NCI-H2196 treated with DMSO at 0.1 percent for 48 hours (cell line): ENCODE measurements around the gene KCTD14.
"Not testable (repeated sequence)": the region's sequence is repeated elsewhere in the genome, so short reads cannot be mapped to it uniquely, and the experiment has no call there.

Experiments used
- DNase-seq: peaks from one replicate; lab custom pipeline; 2025; ENCODE audit not compliant: unreplicated experiment; lab: John Stamatoyannopoulos, UW

The KCTD14 gene

DNA sequence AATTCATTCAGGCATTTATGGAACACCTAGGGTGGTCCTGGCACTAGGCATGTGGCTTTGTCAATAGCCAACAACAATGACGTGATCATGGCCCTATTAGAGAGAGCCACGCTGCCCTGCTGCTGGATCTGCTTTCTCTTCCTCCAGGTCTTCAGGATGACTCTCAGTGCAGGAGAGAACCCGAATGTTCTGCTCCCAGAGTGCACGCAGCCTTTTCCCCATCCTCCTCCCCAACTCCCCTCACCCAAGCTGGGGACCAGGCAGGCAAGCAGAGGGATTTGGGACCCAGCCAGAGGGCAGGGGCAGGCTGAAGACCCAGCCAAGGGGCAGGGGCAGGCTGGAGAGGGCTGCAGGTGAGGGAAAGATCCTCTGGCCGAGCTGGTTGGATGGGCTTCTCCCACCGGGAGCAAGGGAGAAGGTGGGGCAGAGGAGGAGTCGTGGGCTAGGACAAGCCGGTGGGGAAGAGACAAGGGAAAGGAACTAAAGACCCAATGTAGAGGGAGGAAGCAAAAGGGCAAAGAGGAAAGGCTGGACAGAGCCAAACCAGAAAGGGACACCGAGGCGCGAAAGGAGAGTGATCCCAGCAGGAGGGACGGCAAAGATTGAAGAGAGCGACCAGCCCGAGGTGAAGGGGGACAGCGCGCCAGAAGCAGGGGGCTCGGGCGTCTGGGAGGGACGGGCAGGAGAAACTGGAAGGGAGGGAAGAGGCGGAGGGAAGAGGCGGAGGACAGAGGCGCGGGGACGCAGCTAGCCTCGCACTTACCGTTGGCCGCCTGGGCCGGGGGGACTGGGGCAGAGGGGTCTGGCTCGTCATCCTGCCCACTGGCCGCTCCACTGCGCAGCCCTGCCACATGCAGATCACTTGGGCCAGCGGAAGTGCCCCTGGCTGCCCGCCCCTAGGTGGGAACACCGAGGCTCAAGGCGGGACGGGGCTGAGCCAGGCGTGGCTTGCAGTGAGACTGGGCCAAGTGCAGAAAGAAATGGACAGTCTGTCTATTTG lies at the start of gene KCTD14:
TSS of gene KCTD14 (minus strand) at position 880 of the 1,000 bp plus-strand sequence. CDS start at position 853, 27 bp downstream.
- peak; percentile 38 for DNase-seq

GRCh38 chr11:78072455-78072854 lies 49.4 kb upstream of the KCTD14 start:
- DNase-seq = no peak

GRCh38 chr11:78071717-78072116 lies 48.6 kb upstream of the KCTD14 start:
- no peak for DNase-seq

DNA sequence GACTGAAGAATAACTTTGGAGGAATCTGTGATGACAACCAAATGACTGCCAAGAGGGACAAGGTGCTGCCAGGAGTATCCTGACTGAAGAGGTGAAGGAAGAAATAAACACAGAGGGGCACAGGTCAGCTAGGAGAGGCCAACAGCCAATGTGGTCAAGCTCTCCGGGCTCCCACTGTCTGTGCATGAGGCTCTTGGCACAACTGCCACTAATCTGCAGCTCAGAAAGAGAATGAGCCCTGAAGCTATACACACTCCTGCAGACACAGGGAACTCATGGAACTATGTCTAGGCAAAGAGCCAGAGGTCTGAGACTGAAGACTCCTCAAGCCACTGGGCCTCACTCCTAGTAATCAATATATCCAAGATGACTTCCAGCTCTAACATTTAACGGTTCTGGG lies 47.5 kb upstream of the KCTD14 start:
- no peak for DNase-seq

- DNase-seq = no peak
These were observed 46.4 kb upstream of the KCTD14 start for GRCh38 chr11:78069465-78069864.

DNA sequence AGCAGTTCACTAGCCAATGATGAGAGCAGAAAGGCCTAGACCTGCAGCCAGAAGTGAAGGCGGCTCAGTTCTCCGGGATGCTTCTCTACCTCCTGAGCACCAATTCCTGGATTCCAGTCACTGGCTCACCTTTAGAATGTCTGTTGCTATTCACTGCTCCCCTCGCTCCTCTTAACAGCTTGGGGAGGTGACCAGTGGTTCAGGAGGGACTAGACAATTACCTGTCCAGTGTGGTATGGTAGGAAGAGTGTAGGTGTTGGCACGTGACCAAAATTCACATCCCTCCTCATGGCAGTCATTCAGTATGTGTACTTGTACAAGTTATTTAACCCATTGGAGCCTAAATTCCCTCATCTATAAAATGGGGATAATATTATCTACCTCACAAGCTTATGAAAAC lies 44.6 kb upstream of the KCTD14 start:
- no peak for DNase-seq

- no peak for DNase-seq
These were observed 43.4 kb upstream of the KCTD14 start for GRCh38 chr11:78066471-78066870.

DNA sequence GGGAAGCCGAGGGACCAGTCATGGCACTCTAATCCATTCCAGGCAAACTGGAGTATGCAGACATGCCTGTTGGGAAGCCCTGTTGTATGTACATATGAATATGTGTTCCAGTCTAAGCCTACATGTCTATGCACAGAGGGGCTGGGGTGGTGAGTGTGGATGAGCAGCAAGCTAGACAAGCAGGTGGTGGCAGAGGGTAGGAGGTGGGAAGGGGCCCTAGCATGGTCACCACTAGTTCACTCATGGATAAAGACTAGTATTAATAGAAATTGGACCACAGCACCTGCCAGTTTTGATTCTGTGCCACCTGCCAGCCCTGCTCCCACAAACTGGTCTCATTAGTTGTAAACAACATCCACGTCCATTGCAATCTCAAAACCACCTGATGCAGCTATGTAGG lies 42.1 kb upstream of the KCTD14 start:
- DNase-seq = no peak

- no peak for DNase-seq
These were observed 40.5 kb upstream of the KCTD14 start, which contains the start of gene THRSP for GRCh38 chr11:78063440-78064181. Gene THRSP, plus strand, starts transcription at chr11:78063861. Its CDS starts 21 bp downstream, at chr11:78063882.

GRCh38 chr11:78062671-78063070 lies 39.6 kb upstream of the KCTD14 start:
- no peak for DNase-seq

DNA sequence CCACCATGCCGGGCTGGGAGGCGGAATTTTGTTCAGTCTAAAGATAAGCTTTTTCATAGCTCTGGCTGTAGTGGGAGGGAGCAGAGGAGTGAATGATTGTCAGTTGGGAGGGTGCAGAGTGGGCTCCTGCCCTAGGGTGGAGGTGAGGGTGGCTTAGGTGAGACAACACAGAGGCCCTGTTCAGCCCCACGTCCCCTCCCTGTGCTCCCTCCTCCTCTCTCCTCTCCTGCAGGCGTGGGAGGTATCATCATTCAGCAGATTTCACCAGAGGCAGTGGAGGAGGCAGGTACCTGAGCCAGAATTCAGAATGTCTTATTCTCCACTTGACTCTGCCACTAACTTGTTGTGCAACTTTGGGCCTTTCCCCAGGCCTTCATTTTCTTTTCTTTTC lies 38.8 kb upstream of the KCTD14 start:
- DNase-seq = no peak

GRCh38 chr11:78061088-78061920 lies 38.2 kb upstream of the KCTD14 start:
- DNase-seq = no peak

- DNase-seq = no peak
These were observed 37.5 kb upstream of the KCTD14 start for GRCh38 chr11:78060533-78060932.

GRCh38 chr11:78059749-78060328 lies 36.8 kb upstream of the KCTD14 start:
- DNase-seq = not testable (repeated sequence)

DNA sequence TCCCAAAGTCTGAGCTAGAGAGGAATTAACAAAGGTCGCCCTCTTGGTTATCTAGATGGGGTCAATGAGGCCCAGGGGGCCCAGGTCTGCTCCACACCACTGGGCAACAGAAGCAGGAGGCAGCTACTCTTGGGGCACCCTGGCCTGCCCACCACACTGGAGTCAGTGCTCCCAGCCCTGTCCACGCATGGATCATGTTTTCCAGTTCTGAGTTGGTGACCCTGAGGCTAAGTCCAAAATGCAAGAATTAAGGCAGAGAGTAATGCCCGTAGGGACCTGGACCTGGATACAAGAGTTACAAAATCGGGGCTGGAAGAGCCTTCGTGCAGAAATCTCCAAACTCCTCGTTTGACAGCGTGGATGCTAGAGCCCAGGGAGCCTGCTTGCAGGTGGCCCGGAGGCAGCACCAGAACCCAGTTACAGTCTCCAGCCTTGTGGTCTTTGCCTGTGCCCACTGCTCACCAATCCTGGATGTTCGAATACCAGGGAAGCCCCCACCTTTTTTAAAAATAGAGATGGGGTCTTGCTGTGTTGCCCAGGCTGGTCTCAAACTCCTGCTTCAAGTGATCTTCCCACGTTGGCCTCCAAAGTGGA lies 34.5 kb upstream of the KCTD14 start:
- no peak for DNase-seq

GRCh38 chr11:78056093-78056492 lies 33.0 kb upstream of the KCTD14 start:
- DNase-seq = no peak

DNA sequence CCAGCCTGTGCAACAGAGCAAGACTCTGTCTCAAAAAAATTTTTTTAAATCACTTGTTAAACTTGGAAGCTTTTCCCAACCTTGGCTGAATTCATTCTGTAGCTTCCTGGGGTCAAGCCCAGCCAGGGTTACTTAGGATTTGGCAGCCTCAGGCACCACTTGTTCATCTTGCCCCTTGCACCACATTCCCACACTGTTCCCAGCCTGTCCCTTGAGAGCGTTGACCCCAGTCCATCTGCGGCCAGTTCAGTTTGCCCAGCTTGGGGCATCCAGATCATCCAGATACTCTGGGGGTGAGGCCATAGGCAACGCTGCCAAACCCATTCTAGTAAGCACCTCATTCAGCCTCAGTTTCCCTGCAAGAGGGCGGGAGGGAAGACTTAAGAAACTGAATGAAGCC lies 31.9 kb upstream of the KCTD14 start:
- no peak for DNase-seq

- no peak for DNase-seq
These were observed 28.1 kb upstream of the KCTD14 start for GRCh38 chr11:78050964-78051831.

DNA sequence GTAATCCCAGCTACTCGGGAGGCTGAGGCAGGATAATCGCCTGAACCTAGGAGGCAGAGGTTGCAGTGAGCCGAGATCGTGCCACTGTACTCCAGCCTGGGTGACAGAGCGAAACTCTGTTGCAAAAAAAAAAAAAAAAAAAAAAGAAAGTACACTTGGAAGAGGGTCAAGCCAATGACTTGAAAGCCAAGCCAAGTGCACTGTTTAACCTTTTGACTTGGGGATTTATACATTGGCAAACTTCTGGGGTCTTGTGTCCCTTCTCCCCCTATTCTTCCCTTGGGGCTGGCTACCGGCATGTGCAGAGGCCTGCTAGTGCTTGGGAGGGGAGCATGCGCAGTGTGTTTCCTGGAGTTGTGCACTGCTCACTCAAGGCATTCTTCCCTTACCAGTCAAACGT lies 26.3 kb upstream of the KCTD14 start:
- DNase-seq = no peak
